NT2/D1 (cell line): ENCODE results near the gene SEL1L3.
"Not testable (repeated sequence)": the region's sequence is repeated elsewhere in the genome, so short reads cannot be mapped to it uniquely, and the experiment has no call there.

Experiments
- DNase-seq: peaks from one replicate; pipeline ENCODE4 v3.0.0-alpha.2; 2011; ENCODE audit warnings: low read depth, low spot score
- H3K27me3 ChIP-seq: 2 replicates; pipeline ENCODE4 v1.6.0; 2011; ENCODE audit warnings: mild to moderate bottlenecking; ENCODE audit not compliant: insufficient read length, insufficient read depth
- H3K36me3 ChIP-seq: 2 replicates; pipeline ENCODE4 v1.6.1; 2011; ENCODE audit warnings: mild to moderate bottlenecking, low read length, mixed read lengths; ENCODE audit not compliant: insufficient read depth, insufficient read length
- H3K4me1 ChIP-seq: 2 replicates; pipeline ENCODE4 v1.5.1; 2011; ENCODE audit not compliant: insufficient read depth, insufficient read length
- H3K4me3 ChIP-seq: 2 replicates; pipeline ENCODE4 v1.5.1; 2011; ENCODE audit warnings: low read depth; ENCODE audit not compliant: insufficient read length
- H3K9ac ChIP-seq: 2 replicates; pipeline ENCODE4 v1.6.0; 2011; ENCODE audit warnings: low read depth; ENCODE audit not compliant: insufficient read length
- H3K9me3 ChIP-seq: 2 replicates; pipeline ENCODE4 v1.5.1; 2011; ENCODE audit warnings: mild to moderate bottlenecking, low read length; ENCODE audit not compliant: insufficient read depth
- SUZ12 ChIP-seq: IDR thresholded peaks from 2 replicates; pipeline ENCODE4 v1.6.1; 2011; ENCODE audit not compliant: insufficient read length, insufficient read depth; ENCODE audit errors: extremely low read depth
- YY1 ChIP-seq: IDR thresholded peaks from 2 replicates; pipeline ENCODE4 v1.6.1; 2011; ENCODE audit not compliant: insufficient read length, insufficient read depth
- ZNF274 ChIP-seq: IDR thresholded peaks from 2 replicates; pipeline ENCODE4 v1.6.1; 2011; ENCODE audit warnings: mild to moderate bottlenecking, low read depth, low read length

Gene SEL1L3

DNA sequence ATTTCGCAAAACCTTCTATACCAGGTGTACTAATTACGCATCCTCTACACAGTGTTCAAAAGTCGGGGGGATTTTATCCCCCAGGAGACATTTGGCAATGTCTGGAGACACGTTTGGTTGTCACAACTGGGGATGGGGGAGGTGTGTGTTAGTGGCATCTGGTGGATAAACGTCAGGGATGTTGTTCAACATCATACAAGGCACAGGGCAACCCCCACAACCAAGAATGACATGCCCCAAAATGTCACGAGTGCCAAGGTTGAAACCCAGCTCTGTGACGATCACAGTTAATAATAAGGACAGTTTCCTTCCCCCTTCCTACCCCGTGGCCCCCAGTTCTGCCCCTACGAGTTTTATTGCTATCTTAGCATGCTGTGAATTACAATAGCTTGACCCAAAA is 15.9 kb upstream of the SEL1L3 start:
- Histone ChIP-seq H3K4me3 (no peak overlapping the region), H3K9me3 (no peaks in the 10 kb centered on the region), H3K27me3 (no peaks in the 10 kb centered on the region), H3K36me3 (no peaks in the 10 kb centered on the region), H3K9ac (no peak overlapping the region), H3K4me1 (no peaks in the 10 kb centered on the region)
- no peak for DNase-seq
- TF ChIP-seq ZNF274 (no peak), YY1 (no peak), SUZ12 (no peak)

DNA sequence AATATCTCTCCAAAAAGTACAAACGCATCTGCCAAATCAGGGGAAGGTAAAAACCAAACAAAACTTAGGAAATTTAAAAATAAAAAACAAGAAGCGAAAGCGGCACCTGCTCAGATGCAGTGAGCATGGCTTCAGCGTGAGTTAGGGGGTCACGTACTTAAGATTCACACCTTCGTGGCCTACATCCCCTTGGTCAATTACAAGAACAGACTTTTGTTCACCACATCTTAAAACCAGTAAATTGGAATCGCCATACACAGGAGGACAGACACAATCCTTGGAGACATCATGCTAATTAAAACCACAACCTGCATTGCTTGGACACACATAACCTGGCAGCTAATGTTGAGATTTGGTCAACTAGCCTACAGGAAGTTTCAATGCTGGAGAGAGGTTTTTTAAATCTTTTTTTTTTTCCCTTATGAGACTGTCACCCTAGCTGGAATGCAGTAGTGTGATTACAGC is 12.5 kb upstream of the SEL1L3 start:
- Histone ChIP-seq H3K36me3 (no peaks in the 10 kb centered on the region), H3K9ac (no peak overlapping the region), H3K9me3 (no peaks in the 10 kb centered on the region), H3K4me3 (no peak overlapping the region), H3K4me1 (no peaks in the 10 kb centered on the region), H3K27me3 (no peaks in the 10 kb centered on the region)
- no peak for DNase-seq
- no peak for TF ChIP-seq SUZ12
- no peak for TF ChIP-seq ZNF274
- TF ChIP-seq YY1, result no peak

DNA sequence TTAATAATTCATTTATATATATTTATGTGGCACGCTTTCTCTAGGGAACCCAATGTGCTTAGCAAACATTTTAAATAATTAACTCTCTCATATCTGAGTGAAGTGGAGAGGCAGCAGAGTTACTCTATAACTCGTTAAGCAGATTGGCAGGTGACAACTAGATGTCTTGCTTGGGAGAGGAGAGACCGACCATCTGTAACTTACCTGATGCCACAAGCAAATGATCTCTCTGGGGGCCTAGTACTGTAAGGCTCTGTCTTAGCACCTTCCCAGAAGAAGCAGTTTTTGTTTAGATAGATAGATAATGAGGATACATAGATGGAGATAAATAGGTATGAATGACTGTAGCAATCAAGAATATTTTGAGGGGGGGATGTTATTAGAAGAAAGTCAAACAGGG is 11.9 kb upstream of the SEL1L3 start:
- no peak overlapping the region for H3K4me3 ChIP-seq
- H3K4me1 ChIP-seq, result no peaks in the 10 kb centered on the region
- no peaks in the 10 kb centered on the region for H3K36me3 ChIP-seq
- no peak for DNase-seq
- TF ChIP-seq ZNF274, result no peak
- no peak for TF ChIP-seq YY1
- no peak for TF ChIP-seq SUZ12
- H3K27me3 ChIP-seq, result no peaks in the 10 kb centered on the region
- no peak overlapping the region for H3K9ac ChIP-seq
- H3K9me3 ChIP-seq, result no peaks in the 10 kb centered on the region

DNA sequence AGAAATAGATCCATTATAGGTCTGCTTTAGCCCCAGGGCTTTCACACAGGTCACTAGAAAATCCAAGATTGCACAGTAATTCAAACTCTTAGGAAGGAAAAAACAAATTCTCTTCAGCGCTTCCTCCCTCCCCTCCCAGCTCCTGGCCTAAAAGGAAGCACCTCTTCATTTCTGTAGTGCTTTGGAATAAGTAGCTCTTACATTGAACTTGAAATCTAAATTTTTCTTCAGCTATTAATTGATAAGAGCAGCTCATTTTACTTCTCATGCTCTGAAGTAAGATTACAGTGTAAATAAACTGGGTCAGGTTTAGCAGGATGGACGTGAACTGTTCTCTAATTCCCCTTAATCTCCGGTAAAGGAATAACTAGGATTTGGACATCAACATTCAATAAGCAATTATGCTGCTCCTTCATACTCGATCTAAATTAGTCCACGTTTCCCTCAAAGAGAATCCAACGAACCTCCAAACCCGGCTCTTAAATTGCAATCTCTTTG is 10.9 kb upstream of the SEL1L3 start:
- Histone ChIP-seq H3K36me3 (no peaks in the 10 kb centered on the region), H3K4me1 (no peaks in the 10 kb centered on the region), H3K27me3 (no peaks in the 10 kb centered on the region), H3K9ac (no peak overlapping the region), H3K4me3 (no peak overlapping the region), H3K9me3 (no peaks in the 10 kb centered on the region)
- DNase-seq, result no peak
- TF ChIP-seq ZNF274 (no peak), SUZ12 (no peak), YY1 (no peak)

DNA sequence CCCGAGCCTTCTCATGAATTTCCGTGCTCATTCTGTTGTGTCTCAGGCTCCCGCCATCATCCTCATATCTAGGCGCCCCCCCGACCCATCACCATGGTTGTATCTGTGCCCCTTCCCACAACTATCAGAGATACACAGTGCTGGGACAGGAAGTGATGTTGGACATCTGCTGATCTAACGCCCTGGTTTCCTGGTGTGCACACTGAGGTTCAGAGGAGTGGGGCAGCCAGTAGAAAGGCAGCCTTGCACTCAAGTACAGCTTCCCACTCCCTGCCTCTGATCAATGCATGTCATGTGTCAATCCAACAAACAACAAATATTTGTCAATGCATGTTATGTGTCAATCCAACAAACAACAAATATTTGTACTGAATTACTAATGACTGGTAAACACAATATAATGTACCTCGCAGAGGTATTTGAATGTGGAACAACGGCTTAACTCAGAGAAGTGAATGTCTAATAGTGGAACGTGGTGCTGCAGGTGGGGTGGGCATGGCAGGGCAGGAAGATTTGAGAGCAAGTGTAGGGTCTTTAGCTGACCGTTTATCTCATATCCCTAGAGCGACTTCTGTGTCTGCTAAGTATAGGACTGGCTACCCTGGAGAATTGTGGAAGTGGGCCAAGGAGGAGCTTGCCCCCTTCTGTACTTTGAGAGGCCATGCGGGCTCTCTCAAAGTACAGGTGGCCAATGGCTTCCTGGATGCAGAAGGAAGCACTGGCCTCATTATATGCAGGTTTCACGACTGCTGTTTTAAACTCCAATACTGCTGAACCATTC is 10.3 kb upstream of the SEL1L3 start:
- TF ChIP-seq YY1 (no peak), ZNF274 (no peak), SUZ12 (no peak)
- H3K36me3 ChIP-seq, result no peaks in the 10 kb centered on the region
- DNase-seq, result no peak
- no peak overlapping the region for H3K4me3 ChIP-seq
- no peaks in the 10 kb centered on the region for H3K4me1 ChIP-seq
- no peaks in the 10 kb centered on the region for H3K9me3 ChIP-seq
- no peaks in the 10 kb centered on the region for H3K27me3 ChIP-seq
- no peak overlapping the region for H3K9ac ChIP-seq

DNA sequence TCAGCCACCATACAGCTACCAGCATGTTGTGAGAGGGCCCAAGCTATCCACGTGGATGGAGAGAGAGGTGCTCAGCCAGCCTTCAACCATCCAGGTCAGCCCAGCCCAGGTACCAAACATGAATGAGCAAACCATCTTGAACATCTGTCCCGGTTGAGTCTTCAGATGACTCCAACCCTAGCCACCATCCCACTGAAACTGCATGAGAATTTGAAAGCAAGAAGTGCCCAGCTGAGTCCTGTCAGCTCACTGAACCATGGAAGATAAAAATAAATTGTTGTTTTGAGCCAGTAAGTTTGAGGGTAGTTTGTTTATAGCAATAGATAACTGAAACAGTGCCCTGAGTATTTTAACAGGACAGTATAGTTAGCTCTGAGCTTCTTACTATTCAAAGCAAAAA is 7.3 kb upstream of the SEL1L3 start:
- no peak overlapping the region for H3K4me3 ChIP-seq

DNA sequence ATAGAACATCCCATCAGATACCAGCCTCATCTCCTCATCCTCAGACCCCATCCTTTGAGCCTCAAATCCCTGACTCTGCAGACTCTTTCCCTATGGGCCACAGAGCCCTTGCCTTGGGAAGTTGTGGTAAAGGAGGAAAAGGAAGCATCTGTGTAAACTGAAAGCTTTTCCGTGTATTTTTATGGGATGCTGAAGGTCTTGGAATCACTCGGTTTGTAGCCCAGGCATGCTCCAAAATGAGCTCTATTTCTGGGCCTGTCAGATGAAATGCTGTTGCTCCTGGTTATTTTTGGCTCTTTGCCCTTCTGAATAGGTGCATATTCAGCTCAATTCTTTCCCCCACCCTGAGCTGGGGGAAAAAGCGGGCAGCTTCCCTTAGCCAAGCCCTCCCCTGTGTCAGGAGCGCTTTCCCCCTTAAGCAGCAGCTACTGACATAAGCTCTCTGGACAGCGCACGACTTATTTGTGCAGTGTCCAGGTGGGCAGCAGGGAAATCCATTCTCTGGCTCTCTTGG is 5.0 kb upstream of the SEL1L3 start:
- H3K4me1 ChIP-seq, result no peaks in the 10 kb centered on the region
- TF ChIP-seq YY1, result no peak
- TF ChIP-seq SUZ12, result no peak
- TF ChIP-seq ZNF274, result no peak
- H3K4me3 ChIP-seq, result no peak overlapping the region
- peaks cover 28% of the 10 kb centered on the region for H3K27me3 ChIP-seq
- H3K9me3 ChIP-seq, result no peaks in the 10 kb centered on the region
- no peaks in the 10 kb centered on the region for H3K36me3 ChIP-seq
- DNase-seq, result no peak
- H3K9ac ChIP-seq, result no peak overlapping the region

More for the DNA sequence above, 7.3 kb upstream of the SEL1L3 start:
- Histone ChIP-seq H3K36me3 (no peaks in the 10 kb centered on the region), H3K4me1 (no peaks in the 10 kb centered on the region), H3K27me3 (peaks cover 9% of the 10 kb centered on the region), H3K9me3 (no peaks in the 10 kb centered on the region), H3K9ac (no peak overlapping the region)
- no peak for DNase-seq
- no peak for TF ChIP-seq ZNF274

DNA sequence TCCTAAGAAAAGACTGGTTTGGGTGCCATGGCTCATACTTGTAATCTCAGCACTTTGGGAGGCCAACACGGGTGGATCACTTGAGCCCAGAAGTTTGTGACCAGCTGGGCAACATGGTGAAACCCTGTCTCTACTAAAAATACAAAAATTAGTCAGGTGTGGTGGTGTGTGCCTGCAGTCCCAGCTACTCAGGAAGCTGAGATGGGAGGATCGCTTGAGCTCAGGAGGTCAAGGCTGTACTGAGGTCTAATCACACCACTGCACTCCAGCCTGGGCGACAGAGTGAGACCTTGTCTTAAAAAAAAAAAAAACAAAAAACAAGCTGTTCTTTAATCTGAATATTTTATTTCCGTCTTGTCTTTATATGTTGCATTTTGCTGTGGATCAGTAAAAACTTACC is 3.6 kb upstream of the SEL1L3 start:
- not testable (repeated sequence) for H3K9me3 ChIP-seq, H3K4me3 ChIP-seq, DNase-seq, H3K9ac ChIP-seq, H3K36me3 ChIP-seq, H3K4me1 ChIP-seq
- peaks cover 33% of the 10 kb centered on the region for H3K27me3 ChIP-seq
